ENCODE data around the gene MMEL1. TPM values are rescaled to one million over a fixed set of nuclear protein-coding genes. Genes with fewer than 3 reads are reported as not detected.
"Not testable (repeated sequence)": the region's sequence is repeated elsewhere in the genome, so short reads cannot be mapped to it uniquely, and the experiment has no call there.

MMEL1 gene
- total RNA-seq (2021) (2.7 and 4.9 TPM in 2 replicates), Bru-seq, nascent RNA (not detected), BruChase-seq, experiment 1, labeled RNA remaining after a 2-hour chase (percentile 5 among the genes with signal in this experiment), BruChase-seq, experiment 2, labeled RNA remaining after a 6-hour chase (percentile 6 among the genes with signal in this experiment)
- long read RNA-seq, partial matches to known transcripts = 4 of 5 reads
- long read RNA-seq, other reads (novel, unspliced or antisense) = 1 of 5 reads

GRCh38 chr1:2632561-2633361 lies at the start of gene MMEL1:
MMEL1 (minus strand) TSS chr1:2633016; CDS start chr1:2629484, 3,532 bp downstream.
- POLR2A ChIA-PET (ENCODE audit: unreplicated experiment) = no interaction called here

GRCh38 chr1:2676726-2677125 lies 43.9 kb upstream of the MMEL1 start:
- H3K4me3 ChIP-seq; H3K27me3 ChIP-seq (ENCODE audit: insufficient read depth, low read depth); H3K9me3 ChIP-seq (ENCODE audit: insufficient read depth, low read depth); BruUV-seq (replicated peaks); H3K4me1 ChIP-seq (replicated peaks; ENCODE audit: insufficient read depth); CTCF ChIA-PET; H3K79me2 ChIP-seq (ENCODE audit: low read depth); H3K27ac ChIP-seq; H3K4me2 ChIP-seq; H3F3A ChIP-seq (ENCODE audit: insufficient read depth, low read depth); POLR2A ChIA-PET (ENCODE audit: unreplicated experiment); DNase-seq; intact Hi-C loops (cut with micrococcal nuclease; ENCODE audit: unreplicated experiment); H3K9me2 ChIP-seq (ENCODE audit: insufficient read depth); H3K36me3 ChIP-seq (ENCODE audit: low read depth); H4K20me1 ChIP-seq (ENCODE audit: insufficient read depth); H2AFZ ChIP-seq: not testable (repeated sequence)

More at GRCh38 chr1:2632561-2633361, at the start of gene MMEL1:
- no peak within 1 kb of the TSS for H3K4me3 ChIP-seq
- H3K9me2 ChIP-seq (ENCODE audit: insufficient read depth) = no peaks in the 10 kb centered on the region
- H3F3A ChIP-seq (ENCODE audit: insufficient read depth, low read depth) = peaks cover 11% of the 10 kb centered on the region; the same call in 1 of the 2 replicates
- BruUV-seq (replicated peaks) = no TSS peak
- no peaks in the 10 kb centered on the region for H3K36me3 ChIP-seq (ENCODE audit: low read depth)
- H3K4me2 ChIP-seq = no peak within 1 kb of the TSS
- peaks cover 47% of the 10 kb centered on the region for H3K27me3 ChIP-seq (ENCODE audit: insufficient read depth, low read depth)
- TF ChIP-seq EZH2 (IDR thresholded peaks at IDR 0.05; ENCODE audit: low read depth) = no peak
- no peak for TF ChIP-seq CTCF (conservative IDR thresholded peaks at IDR 0.05)
- DNase-seq = no peak
- H3K27ac ChIP-seq = no peak within 1 kb of the TSS
- H3K4me1 ChIP-seq (replicated peaks; ENCODE audit: insufficient read depth) = no peaks in the 10 kb centered on the region
- H4K20me1 ChIP-seq (ENCODE audit: insufficient read depth) = no peaks in the 10 kb centered on the region
- intact Hi-C loops (cut with micrococcal nuclease; ENCODE audit: unreplicated experiment) = no loop called here
- H3K9me3 ChIP-seq (ENCODE audit: insufficient read depth, low read depth) = 0 out of 2 replicates have a peak, but pooled peaks cover 5% of the 10 kb centered on the region
- CTCF ChIA-PET = no interaction called here
- H2AFZ ChIP-seq = no peak within 1 kb of the TSS
- H3K79me2 ChIP-seq (ENCODE audit: low read depth) = no peaks in the 10 kb centered on the region

- H3K4me2 ChIP-seq; DNase-seq; H3K27ac ChIP-seq; H3K79me2 ChIP-seq (ENCODE audit: low read depth); H4K20me1 ChIP-seq (ENCODE audit: insufficient read depth); H3F3A ChIP-seq (ENCODE audit: insufficient read depth, low read depth); H3K9me3 ChIP-seq (ENCODE audit: insufficient read depth, low read depth); H3K4me3 ChIP-seq; BruUV-seq (replicated peaks); H3K36me3 ChIP-seq (ENCODE audit: low read depth); H3K9me2 ChIP-seq (ENCODE audit: insufficient read depth); intact Hi-C loops (cut with micrococcal nuclease; ENCODE audit: unreplicated experiment); CTCF ChIA-PET; H3K4me1 ChIP-seq (replicated peaks; ENCODE audit: insufficient read depth); H3K27me3 ChIP-seq (ENCODE audit: insufficient read depth, low read depth); POLR2A ChIA-PET (ENCODE audit: unreplicated experiment); H2AFZ ChIP-seq: not testable (repeated sequence)
Observed at GRCh38 chr1:2671656-2672055, 38.8 kb upstream of the MMEL1 start.

- DNase-seq; H3K4me2 ChIP-seq; H3K79me2 ChIP-seq (ENCODE audit: low read depth); BruUV-seq (replicated peaks); H3K4me3 ChIP-seq; H3K9me3 ChIP-seq (ENCODE audit: insufficient read depth, low read depth); H3F3A ChIP-seq (ENCODE audit: insufficient read depth, low read depth); H3K4me1 ChIP-seq (replicated peaks; ENCODE audit: insufficient read depth); H4K20me1 ChIP-seq (ENCODE audit: insufficient read depth); intact Hi-C loops (cut with micrococcal nuclease; ENCODE audit: unreplicated experiment); H2AFZ ChIP-seq; H3K9me2 ChIP-seq (ENCODE audit: insufficient read depth); H3K36me3 ChIP-seq (ENCODE audit: low read depth); POLR2A ChIA-PET (ENCODE audit: unreplicated experiment); H3K27ac ChIP-seq; H3K27me3 ChIP-seq (ENCODE audit: insufficient read depth, low read depth); CTCF ChIA-PET: not testable (repeated sequence)
Observed at GRCh38 chr1:2659806-2660205, 27.0 kb upstream of the MMEL1 start.

- intact Hi-C loops (cut with micrococcal nuclease; ENCODE audit: unreplicated experiment); H4K20me1 ChIP-seq (ENCODE audit: insufficient read depth); CTCF ChIA-PET: not testable (repeated sequence)
Observed at GRCh38 chr1:2657909-2658308, 25.1 kb upstream of the MMEL1 start.

GRCh38 chr1:2657124-2657523 lies 24.3 kb upstream of the MMEL1 start:
- H3K4me3 ChIP-seq; CTCF ChIA-PET; H3K4me1 ChIP-seq (replicated peaks; ENCODE audit: insufficient read depth); intact Hi-C loops (cut with micrococcal nuclease; ENCODE audit: unreplicated experiment); H3K9me2 ChIP-seq (ENCODE audit: insufficient read depth); H3F3A ChIP-seq (ENCODE audit: insufficient read depth, low read depth); H3K4me2 ChIP-seq; POLR2A ChIA-PET (ENCODE audit: unreplicated experiment); DNase-seq; H3K36me3 ChIP-seq (ENCODE audit: low read depth); H3K27ac ChIP-seq; H4K20me1 ChIP-seq (ENCODE audit: insufficient read depth); H2AFZ ChIP-seq; H3K9me3 ChIP-seq (ENCODE audit: insufficient read depth, low read depth); BruUV-seq (replicated peaks); H3K79me2 ChIP-seq (ENCODE audit: low read depth): not testable (repeated sequence)
- H3K27me3 ChIP-seq (ENCODE audit: insufficient read depth, low read depth) = peaks cover 35% of the 10 kb centered on the region

More at GRCh38 chr1:2657909-2658308, 25.1 kb upstream of the MMEL1 start:
- H3K4me3 ChIP-seq; H3K27ac ChIP-seq; DNase-seq; H3K4me2 ChIP-seq; H3K79me2 ChIP-seq (ENCODE audit: low read depth); BruUV-seq (replicated peaks); H3K9me2 ChIP-seq (ENCODE audit: insufficient read depth); H3K9me3 ChIP-seq (ENCODE audit: insufficient read depth, low read depth); H3F3A ChIP-seq (ENCODE audit: insufficient read depth, low read depth); H2AFZ ChIP-seq; POLR2A ChIA-PET (ENCODE audit: unreplicated experiment); H3K4me1 ChIP-seq (replicated peaks; ENCODE audit: insufficient read depth); H3K36me3 ChIP-seq (ENCODE audit: low read depth): not testable (repeated sequence)
- peaks cover 28% of the 10 kb centered on the region for H3K27me3 ChIP-seq (ENCODE audit: insufficient read depth, low read depth)

Measured in PC-9 (cell line).